GM12864 (cell line): ENCODE data around the gene DSCAML1.

Experiments
- DNase-seq: peaks from one replicate; pipeline ENCODE4 v3.0.0-alpha.2; 2011; ENCODE audit warnings: low read depth
- H3K4me3 ChIP-seq: 2 replicates; pipeline ENCODE4 v1.5.1; 2011; ENCODE audit warnings: mild to moderate bottlenecking, low read depth, low read length, control low read depth
- TF ChIP-seq, protein P1 (sequence below): IDR thresholded peaks from 2 replicates; pipeline ENCODE4 v1.5.1; 2011; ENCODE audit warnings: low read depth, mild to moderate bottlenecking, moderate library complexity, low read length, control low read depth, inconsistent platforms; ENCODE audit errors: missing control alignments

DSCAML1 gene

DNA sequence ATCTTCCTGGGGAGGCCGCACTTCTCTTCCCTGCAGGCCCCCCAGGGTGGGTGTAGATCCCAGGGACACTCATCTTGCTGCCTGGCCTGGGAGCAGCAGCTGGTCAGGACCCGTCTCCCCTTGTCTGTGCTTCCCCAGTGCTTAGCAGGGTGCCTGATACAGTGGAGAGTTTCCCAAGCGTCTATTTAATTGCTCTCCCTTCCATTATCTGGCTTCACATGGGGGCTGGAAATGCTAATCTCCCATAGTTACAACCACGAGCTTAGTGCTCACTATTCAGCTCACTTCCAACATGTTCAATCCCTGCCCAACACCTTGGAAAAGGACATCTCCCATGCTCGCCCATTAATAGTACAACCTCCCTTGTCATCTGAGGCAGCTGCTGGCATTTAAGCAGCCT, 100.5 kb downstream of the DSCAML1 start:
- TF ChIP-seq, protein P1, sequence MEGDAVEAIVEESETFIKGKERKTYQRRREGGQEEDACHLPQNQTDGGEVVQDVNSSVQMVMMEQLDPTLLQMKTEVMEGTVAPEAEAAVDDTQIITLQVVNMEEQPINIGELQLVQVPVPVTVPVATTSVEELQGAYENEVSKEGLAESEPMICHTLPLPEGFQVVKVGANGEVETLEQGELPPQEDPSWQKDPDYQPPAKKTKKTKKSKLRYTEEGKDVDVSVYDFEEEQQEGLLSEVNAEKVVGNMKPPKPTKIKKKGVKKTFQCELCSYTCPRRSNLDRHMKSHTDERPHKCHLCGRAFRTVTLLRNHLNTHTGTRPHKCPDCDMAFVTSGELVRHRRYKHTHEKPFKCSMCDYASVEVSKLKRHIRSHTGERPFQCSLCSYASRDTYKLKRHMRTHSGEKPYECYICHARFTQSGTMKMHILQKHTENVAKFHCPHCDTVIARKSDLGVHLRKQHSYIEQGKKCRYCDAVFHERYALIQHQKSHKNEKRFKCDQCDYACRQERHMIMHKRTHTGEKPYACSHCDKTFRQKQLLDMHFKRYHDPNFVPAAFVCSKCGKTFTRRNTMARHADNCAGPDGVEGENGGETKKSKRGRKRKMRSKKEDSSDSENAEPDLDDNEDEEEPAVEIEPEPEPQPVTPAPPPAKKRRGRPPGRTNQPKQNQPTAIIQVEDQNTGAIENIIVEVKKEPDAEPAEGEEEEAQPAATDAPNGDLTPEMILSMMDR: no peak
- no peak for DNase-seq
- no peak overlapping the region for H3K4me3 ChIP-seq

DNA sequence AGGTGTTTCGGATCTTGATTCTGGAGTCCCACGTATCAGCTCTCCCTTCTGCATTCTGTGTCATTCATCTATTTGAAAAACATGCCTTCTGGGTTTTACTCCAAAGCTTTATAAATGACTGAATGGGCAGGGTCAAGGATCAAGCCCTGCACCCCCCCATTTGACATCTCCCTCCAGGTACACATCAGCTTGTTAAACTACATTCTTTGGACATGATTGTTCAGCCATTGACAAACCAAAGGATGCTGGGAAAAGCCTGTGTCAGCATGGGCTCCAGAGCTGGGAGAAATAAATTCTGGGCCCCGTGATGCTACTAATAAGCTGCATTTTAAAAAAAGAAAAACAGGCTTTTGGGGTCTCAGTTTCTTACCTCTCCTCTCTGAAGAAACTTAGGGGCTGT, 103.7 kb downstream of the DSCAML1 start:
- no peak overlapping the region for H3K4me3 ChIP-seq
- TF ChIP-seq, protein P1: no peak

DNA sequence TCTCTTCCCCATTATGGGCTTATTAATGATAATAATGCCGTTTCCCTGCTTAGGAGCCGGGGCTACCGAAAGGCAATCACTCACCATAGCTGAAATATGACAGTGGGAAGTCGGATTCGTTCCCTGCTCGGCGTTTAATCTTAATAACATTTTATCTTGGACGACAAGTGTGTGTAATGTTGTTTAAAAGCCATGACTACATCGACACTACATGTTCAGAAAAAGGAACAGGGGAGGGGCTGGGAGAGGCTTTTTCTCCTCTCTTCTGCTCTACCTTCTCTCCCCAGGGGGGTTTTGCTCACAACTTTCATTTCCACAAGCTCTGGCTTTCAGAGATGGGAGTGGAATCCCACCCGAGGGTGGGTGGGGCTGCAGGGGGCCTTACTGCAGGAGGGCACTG, 105.5 kb downstream of the DSCAML1 start:
- DNase-seq: no peak
- TF ChIP-seq, protein P1: no peak
- no peak overlapping the region for H3K4me3 ChIP-seq

More for the DNA sequence above, 103.7 kb downstream of the DSCAML1 start:
- DNase-seq: no peak

DNA sequence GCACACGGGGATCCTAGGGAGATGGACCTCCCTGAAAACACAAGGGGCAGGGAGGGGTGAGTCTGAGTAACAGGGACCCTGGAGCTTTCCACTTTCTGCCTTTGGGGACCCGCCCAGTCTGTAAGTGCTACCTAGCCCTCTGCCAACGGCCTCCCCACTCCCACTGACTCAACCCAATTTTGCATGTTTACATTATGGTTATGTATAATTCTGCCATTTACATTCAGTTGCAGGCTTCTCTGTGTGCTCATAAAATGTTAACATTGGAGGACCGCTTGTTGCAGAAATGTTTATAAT, 105.8 kb downstream of the DSCAML1 start:
- no peak for DNase-seq

DNA sequence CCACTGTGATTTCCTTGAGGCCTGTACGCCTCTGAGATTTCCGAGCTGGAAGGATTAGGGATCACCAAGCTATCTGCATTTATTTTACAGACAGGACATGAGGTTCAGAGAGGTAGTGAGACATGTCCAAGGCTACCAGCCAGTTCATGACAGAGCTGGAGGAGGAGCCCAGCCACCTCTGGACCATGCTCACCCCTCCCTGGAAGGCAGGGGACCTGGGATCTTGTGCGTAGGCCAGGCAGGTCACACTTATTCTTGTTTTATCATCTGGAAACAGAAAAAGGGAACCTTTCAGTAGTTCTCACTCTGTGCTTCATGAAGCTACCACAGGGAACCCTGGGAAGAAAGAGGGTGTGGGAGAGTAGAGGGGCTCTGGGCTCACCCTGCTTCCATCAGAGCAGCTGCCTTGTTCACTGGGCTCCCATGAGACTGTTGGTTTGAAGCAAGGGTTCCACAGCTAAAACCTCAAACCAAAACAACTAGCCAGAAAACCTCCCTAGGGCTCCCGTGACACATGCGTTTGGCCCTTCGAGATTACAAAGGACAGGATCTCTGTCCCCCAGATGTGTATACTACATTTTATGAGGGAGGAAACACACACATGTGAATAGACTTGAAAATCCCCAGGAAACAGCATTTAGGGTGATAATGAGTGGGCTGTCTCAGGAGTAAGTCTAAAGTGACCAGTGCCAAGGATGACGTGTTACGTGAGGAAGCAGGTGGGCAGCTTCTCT, 106.4 kb downstream of the DSCAML1 start:
- no peak for DNase-seq
- H3K4me3 ChIP-seq: no peak overlapping the region
- TF ChIP-seq, protein P1: no peak

More for the DNA sequence above, 105.8 kb downstream of the DSCAML1 start:
- no peak overlapping the region for H3K4me3 ChIP-seq
- TF ChIP-seq, protein P1: no peak

DNA sequence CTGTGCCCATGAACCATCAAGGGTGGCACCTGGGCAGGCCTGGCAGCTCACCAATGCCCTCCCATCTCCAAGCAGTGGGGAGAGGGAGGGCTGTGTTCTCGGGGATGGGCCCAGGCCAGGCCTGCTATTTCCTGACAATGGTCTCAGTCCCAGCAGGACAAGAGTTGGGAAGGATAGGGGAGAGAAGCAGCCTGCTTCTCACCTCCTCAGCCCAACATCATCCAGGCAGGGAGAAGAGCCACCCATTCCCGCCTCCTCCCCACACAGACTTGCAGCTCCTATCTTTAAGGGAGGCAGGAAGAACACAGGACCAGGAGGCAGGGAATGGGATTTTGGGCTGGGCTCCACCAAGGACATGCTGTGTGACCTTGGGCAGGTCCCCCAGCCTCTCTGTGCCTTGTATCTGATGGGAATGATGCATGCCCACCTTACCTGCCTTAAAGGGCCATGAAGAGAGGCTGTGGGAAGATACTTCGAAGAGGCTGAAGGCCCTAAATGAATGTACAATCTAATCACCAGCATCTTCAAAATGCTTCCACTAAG, 108.7 kb downstream of the DSCAML1 start:
- no peak overlapping the region for H3K4me3 ChIP-seq
- DNase-seq: no peak
- TF ChIP-seq, protein P1: no peak

DNA sequence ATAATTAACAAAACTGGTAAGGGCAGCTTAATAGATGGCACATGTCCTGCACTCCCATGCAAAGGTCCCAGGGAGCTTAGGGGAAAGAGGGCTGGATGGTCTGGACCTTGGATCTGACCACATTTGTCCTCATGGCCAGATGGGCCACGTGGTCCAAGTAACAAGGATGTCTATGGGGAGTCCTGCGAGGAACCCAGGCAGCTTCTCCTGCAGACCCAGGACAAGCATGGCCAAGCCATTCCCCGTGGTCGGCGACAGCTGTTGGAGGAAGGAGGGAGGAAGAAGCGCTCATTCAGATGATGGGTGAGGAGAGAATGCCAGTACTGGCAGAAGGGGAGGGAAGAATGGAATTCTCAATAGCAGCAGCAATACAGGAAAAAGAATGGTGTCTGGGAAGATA, 109.2 kb downstream of the DSCAML1 start:
- DNase-seq: no peak
- H3K4me3 ChIP-seq: no peak overlapping the region
- TF ChIP-seq, protein P1: no peak
